ENCODE results near the gene ABHD8. TPM values are rescaled to one million over a fixed set of nuclear protein-coding genes. Genes with fewer than 3 reads are reported as not detected.

The ABHD8 gene
- total and polyA plus RNA-seq, 2 of the 4 experiments (the other 2 are of a cell fraction), result 3.9 to 10.2 TPM

GRCh38 chr19:17335575-17335974 is 32.4 kb upstream of the ABHD8 start:
- peak overlapping the region in 1 of 2 experiments; percentile 22; a peak in 1 of 4 replicates for H4K8ac ChIP-seq (ENCODE audit: low read depth in 2 of 2, low read length in 2 of 2)
- H2BK5ac ChIP-seq (ENCODE audit: low read depth, low read length, poor library complexity, severe bottlenecking), result no peak overlapping the region
- H3K27ac ChIP-seq (ENCODE audit: insufficient read depth, low read length), result no peak overlapping the region
- no TSS peak for BruUV-seq (replicated peaks)
- H3K27me3 ChIP-seq (ENCODE audit: control insufficient read depth, insufficient read depth, low read length), result no peaks in the 10 kb centered on the region
- TF ChIP-seq CTCF (conservative IDR thresholded peaks at IDR 0.05; ENCODE audit: low read depth, low read length) (no peak), RAD21 (IDR thresholded peaks at IDR 0.05; ENCODE audit: low read length) (no peak), MAZ (IDR thresholded peaks at IDR 0.05; ENCODE audit: borderline replicate concordance, low read depth, low read length) (no peak)
- TF ChIP-seq, protein P1, sequence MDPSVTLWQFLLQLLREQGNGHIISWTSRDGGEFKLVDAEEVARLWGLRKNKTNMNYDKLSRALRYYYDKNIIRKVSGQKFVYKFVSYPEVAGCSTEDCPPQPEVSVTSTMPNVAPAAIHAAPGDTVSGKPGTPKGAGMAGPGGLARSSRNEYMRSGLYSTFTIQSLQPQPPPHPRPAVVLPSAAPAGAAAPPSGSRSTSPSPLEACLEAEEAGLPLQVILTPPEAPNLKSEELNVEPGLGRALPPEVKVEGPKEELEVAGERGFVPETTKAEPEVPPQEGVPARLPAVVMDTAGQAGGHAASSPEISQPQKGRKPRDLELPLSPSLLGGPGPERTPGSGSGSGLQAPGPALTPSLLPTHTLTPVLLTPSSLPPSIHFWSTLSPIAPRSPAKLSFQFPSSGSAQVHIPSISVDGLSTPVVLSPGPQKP (IDR thresholded peaks at IDR 0.05; ENCODE audit: borderline replicate concordance, low read depth, low read length), result no peak
- no peak overlapping the region for H2AK9ac ChIP-seq (replicated peaks; ENCODE audit: low read depth, low read length, poor library complexity)
- 0 out of 2 replicates have a peak overlapping the region, but pooled peaks have one; percentile 58 for H2AK5ac ChIP-seq (ENCODE audit: low read depth, low read length)
- H3K18ac ChIP-seq (ENCODE audit: low read depth, low read length), result no peak overlapping the region
- H4K5ac ChIP-seq (ENCODE audit: low read depth, low read length), result no peak overlapping the region
- ATAC-seq (ENCODE audit: low read depth) (no peak), DNase-seq (no peak)
- peaks cover 1% of the 10 kb centered on the region; the same call in 1 of the 2 replicates for H3K36me3 ChIP-seq (ENCODE audit: control insufficient read depth, insufficient read depth, low read length)
- no peak overlapping the region for H2BK15ac ChIP-seq (ENCODE audit: low read depth, low read length)
- no peak overlapping the region for H3K14ac ChIP-seq (replicated peaks; ENCODE audit: low read depth, low read length)
- no peak overlapping the region for H3K9ac ChIP-seq (ENCODE audit: low read depth, low read length)
- H2BK120ac ChIP-seq (ENCODE audit: low read depth, low read length), result no peak overlapping the region
- H2BK20ac ChIP-seq (ENCODE audit: low read depth, low read length), result no peak overlapping the region
- H3K4me2 ChIP-seq (ENCODE audit: low read depth, low read length), result no peak overlapping the region
- H3K4me3 ChIP-seq (ENCODE audit: insufficient read depth, low read depth, low read length), result no peak overlapping the region
- POLR2A ChIA-PET (ENCODE audit: unreplicated experiment), result no interaction called here
- H3K9me1 ChIP-seq (ENCODE audit: insufficient read depth, low read length), result peaks cover 5% of the 10 kb centered on the region
- intact Hi-C loops (cut with micrococcal nuclease), result no loop called here
- no peak overlapping the region for H4K91ac ChIP-seq (ENCODE audit: insufficient read depth, low read depth, low read length)
- no peak overlapping the region for H3K23ac ChIP-seq (ENCODE audit: low read depth, low read length)
- CTCF ChIA-PET, result no interaction called here
- WGBS, 2 experiments (ENCODE audit: extremely low coverage in 2 of 2, insufficient read length in 1 of 2), result 92% methylated on average over 2 of the region's 10 CpGs; no CpG with 5 or more reads in 1 of the 2 experiments
- peaks cover 7 to 44% of the 10 kb centered on the region in 2 experiments; a peak in 3 of 4 replicates for H3K79me1 ChIP-seq (ENCODE audit: low read depth in 1 of 2, low read length in 2 of 2)
- H2AFZ ChIP-seq (replicated peaks; ENCODE audit: low read length, poor library complexity), result no peak overlapping the region
- H3K9me3 ChIP-seq (ENCODE audit: control insufficient read depth, insufficient read depth, low read length), result no peaks in the 10 kb centered on the region
- peaks cover 8% of the 10 kb centered on the region for H3K4me1 ChIP-seq (ENCODE audit: control insufficient read depth, insufficient read depth, low read length)
- no peak overlapping the region for H3K4ac ChIP-seq (ENCODE audit: low read depth, low read length)
- dilution Hi-C loops (cut with HindIII; ENCODE audit: low sequenced_read_pairs, unreplicated experiment), result no loop called here
- in situ Hi-C loops (cut with MboI; ENCODE audit: low sequenced_read_pairs), result no loop called here
- no peak overlapping the region for H3K56ac ChIP-seq (ENCODE audit: extremely low read depth, insufficient read depth, low read length)
- H4K20me1 ChIP-seq (ENCODE audit: insufficient read depth, low read length), result no peaks in the 10 kb centered on the region

Data from IMR-90 (cell line).